GM18951 (cell line): Measurements from ENCODE around the gene RNF112.
"Not testable (repeated sequence)": the region's sequence is repeated elsewhere in the genome, so short reads cannot be mapped to it uniquely, and the experiment has no call there.

Experiments
- POLR2A ChIP-seq: IDR thresholded peaks from 4 replicates; pipeline ENCODE4 v1.6.1; 2011; ENCODE audit warnings: mild to moderate bottlenecking; ENCODE audit not compliant: insufficient read length, insufficient read depth; ENCODE audit errors: extremely low read depth
- in situ Hi-C: fragments of 300-500 bp; cut with MboI; formaldehyde crosslinking; loops from one replicate; pipeline ENCODE4 v1.12.0; 2022; ENCODE audit warnings: low sequenced_read_pairs, mixed read lengths, inconsistent platforms; ENCODE audit not compliant: unreplicated experiment

Gene RNF112

GRCh38 chr17:19461116-19461515 is 50.1 kb downstream of the RNF112 start:
- in situ Hi-C loops = no loop called here
- no peak for TF ChIP-seq POLR2A

- TF ChIP-seq POLR2A = no peak
- in situ Hi-C loops = no loop called here
Observed at GRCh38 chr17:19461681-19462080, 50.6 kb downstream of the RNF112 start.

GRCh38 chr17:19462456-19463035 is 51.5 kb downstream of the RNF112 start:
- in situ Hi-C loops = not testable (repeated sequence)

GRCh38 chr17:19464031-19465026 is 53.3 kb downstream of the RNF112 start:
- in situ Hi-C loops = no loop called here
- TF ChIP-seq POLR2A = no peak
